Thoracic aorta (tissue), 2 donors: Measurements from ENCODE around the gene TRIP10. TPM values are rescaled to one million over a fixed set of nuclear protein-coding genes. Genes with fewer than 3 reads are reported as not detected.

Experiments used
- ATAC-seq: fragments of 150-250 bp; one replicate; pipeline ENCODE4 v1.8.0; 2017; ENCODE audit warnings: low read depth; ENCODE audit not compliant: insufficient number of reproducible peaks, low FRiP score
- DNase-seq: peaks from one replicate; pipeline ENCODE4 v3.0.0-alpha.2; 2020; ENCODE audit warnings: low spot score
- H3K27ac ChIP-seq, 2 donors: fragments of 200-600 bp; sonication (generic); 1 replicate in 1 of 2; 2 replicates in 1 of 2; pipeline ENCODE4 v1.5.1; 2016; ENCODE audit warnings: mild to moderate bottlenecking in 2 of 2, moderate library complexity in 2 of 2
- H3K27me3 ChIP-seq: fragments of 200-600 bp; sonication (generic); replicated peaks from 2 replicates; pipeline ENCODE4 v1.6.0; 2016; ENCODE audit warnings: mild to moderate bottlenecking; ENCODE audit not compliant: insufficient read depth
- H3K36me3 ChIP-seq: fragments of 200-600 bp; sonication (generic); one replicate; pipeline ENCODE4 v1.5.1; 2016
- H3K4me1 ChIP-seq, 2 donors: fragments of 200-600 bp; sonication (generic); 1 replicate in 1 of 2; 2 replicates in 1 of 2; pipeline versions ENCODE4 v1.5.1 to v1.6.0; 2016; ENCODE audit warnings: low read depth in 2 of 2, mild to moderate bottlenecking in 1 of 2; ENCODE audit not compliant: control insufficient read depth in 1 of 2
- H3K4me3 ChIP-seq: fragments of 200-600 bp; sonication (generic); 2 replicates; pipeline ENCODE4 v1.5.1; 2016; ENCODE audit warnings: mild to moderate bottlenecking
- H3K9me3 ChIP-seq: fragments of 200-600 bp; sonication (generic); 2 replicates; pipeline ENCODE4 v1.5.1; 2016
- total RNA-seq, 2 donors: library from RNA; depleted of rRNA; stranded (reverse); fragments of >200 nt; gene quantifications; one replicate each; pipeline versions ENCODE4 v1.1.0 to v1.2.3, GENCODE V29; 2016
- TF ChIP-seq, protein P1 (sequence below): fragments of 200-600 bp; sonication (generic); IDR thresholded peaks from one replicate; pipeline ENCODE4 v1.5.1; 2019; ENCODE audit warnings: antibody characterized with exemption

TRIP10 gene
- total RNA-seq, 2 donors from 2014 or later, result 98.2 to 105 TPM

DNA sequence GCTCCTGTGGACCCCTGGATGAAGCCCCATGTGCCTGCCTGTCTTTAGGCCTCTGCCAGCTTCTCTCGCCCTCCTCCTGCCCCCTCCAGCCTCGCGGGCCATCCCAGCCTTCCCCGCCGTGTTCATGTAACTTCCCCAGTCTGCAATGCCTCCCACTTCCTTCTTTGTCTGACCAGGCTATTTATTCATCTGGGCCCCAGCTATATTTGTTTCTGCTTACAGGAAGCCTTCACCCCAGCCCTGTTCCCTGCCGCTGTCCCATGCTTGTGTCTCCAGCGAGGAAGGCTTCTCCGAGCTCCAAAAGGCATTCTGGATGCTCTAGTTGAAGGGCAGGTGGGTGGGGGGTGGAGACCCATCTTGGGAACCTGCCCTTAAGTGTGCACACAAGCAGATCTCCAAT, 11.1 kb upstream of the TRIP10 start:
- Histone ChIP-seq H3K27me3 (no peaks in the 10 kb centered on the region), H3K4me3 (no peak overlapping the region), H3K36me3 (peaks cover 8% of the 10 kb centered on the region), H3K9me3 (no peaks in the 10 kb centered on the region), H3K4me1 (peaks cover 0 to under 1% of the 10 kb centered on the region in 2 donors), H3K27ac (no peak overlapping the region)
- DNase-seq, result no peak
- no peak for ATAC-seq
- TF ChIP-seq, protein P1, sequence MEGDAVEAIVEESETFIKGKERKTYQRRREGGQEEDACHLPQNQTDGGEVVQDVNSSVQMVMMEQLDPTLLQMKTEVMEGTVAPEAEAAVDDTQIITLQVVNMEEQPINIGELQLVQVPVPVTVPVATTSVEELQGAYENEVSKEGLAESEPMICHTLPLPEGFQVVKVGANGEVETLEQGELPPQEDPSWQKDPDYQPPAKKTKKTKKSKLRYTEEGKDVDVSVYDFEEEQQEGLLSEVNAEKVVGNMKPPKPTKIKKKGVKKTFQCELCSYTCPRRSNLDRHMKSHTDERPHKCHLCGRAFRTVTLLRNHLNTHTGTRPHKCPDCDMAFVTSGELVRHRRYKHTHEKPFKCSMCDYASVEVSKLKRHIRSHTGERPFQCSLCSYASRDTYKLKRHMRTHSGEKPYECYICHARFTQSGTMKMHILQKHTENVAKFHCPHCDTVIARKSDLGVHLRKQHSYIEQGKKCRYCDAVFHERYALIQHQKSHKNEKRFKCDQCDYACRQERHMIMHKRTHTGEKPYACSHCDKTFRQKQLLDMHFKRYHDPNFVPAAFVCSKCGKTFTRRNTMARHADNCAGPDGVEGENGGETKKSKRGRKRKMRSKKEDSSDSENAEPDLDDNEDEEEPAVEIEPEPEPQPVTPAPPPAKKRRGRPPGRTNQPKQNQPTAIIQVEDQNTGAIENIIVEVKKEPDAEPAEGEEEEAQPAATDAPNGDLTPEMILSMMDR, result no peak

DNA sequence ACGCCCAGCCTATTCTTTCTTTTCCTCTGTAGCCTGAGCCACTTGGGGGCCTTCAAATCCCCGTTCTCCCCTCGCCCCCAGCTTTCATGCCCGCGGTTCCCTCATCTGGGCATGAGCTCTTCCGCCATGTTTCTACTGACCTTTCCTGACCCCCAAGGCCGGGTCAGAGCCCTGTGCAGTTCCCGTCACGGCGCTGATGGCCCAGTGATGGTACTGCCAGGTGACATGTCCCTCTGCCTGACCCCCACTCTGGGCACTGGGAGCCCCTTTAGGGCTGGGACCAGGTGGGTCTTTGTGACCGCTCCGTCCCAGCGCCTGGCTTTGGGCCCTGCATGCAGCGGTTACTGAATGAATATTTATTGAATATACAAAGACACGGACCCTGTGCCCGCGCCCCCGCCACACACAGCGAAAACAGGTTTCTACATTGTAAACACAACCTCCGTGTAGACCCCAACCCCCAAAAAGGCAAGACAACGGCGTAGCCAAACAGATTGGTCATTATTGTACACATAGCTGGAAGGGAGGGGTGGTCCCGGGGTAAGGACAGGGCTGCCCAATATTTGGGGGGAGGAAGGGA, 9.8 kb upstream of the TRIP10 start:
- Histone ChIP-seq H3K4me1 (no peaks in the 10 kb centered on the region), H3K27ac (no peak overlapping the region), H3K27me3 (no peaks in the 10 kb centered on the region), H3K9me3 (no peaks in the 10 kb centered on the region), H3K36me3 (peaks cover 8% of the 10 kb centered on the region), H3K4me3 (no peak overlapping the region)
- ATAC-seq (no peak), DNase-seq (no peak)
- TF ChIP-seq, protein P1, result no peak

DNA sequence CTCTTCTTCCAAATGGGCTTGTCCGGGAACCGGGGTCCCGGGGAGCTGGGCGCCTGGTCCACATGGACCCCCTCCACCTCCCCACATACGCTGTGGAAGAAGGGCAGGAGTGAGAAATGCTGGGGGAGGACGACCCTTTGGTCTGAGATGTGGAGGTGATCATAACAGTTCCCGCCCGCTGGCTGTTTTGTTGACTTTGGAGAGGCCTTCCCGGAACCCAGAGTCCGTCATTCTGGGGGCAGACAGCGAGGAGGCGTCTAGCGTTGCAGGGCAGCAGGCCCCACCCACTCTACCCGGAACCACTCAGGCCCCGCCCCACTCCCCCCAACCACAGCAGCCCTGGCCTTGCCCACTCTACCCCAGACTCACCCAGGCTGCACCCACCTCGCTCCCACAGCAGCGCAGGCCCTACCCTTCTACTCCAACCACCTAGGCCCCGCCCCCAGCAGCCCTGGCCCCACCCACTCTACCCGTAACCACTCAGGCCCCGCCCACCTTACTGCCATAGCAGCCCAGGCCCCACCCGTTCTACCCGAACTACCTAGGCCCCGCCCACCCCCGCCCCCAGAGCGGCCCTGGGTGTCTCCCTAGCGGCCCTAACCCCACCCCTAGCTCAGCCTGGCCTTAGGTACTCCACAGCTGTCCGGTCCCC, 9.2 kb upstream of the TRIP10 start:
- no peaks in the 10 kb centered on the region for H3K9me3 ChIP-seq
- DNase-seq (no peak), ATAC-seq (no peak)
- H3K4me3 ChIP-seq, result no peak overlapping the region
- H3K27me3 ChIP-seq, result no peaks in the 10 kb centered on the region
- TF ChIP-seq, protein P1, result no peak
- H3K27ac ChIP-seq, result no peak overlapping the region
- H3K4me1 ChIP-seq, result peaks cover 0 to 4% of the 10 kb centered on the region in 2 donors
- H3K36me3 ChIP-seq, result peaks cover 11% of the 10 kb centered on the region

DNA sequence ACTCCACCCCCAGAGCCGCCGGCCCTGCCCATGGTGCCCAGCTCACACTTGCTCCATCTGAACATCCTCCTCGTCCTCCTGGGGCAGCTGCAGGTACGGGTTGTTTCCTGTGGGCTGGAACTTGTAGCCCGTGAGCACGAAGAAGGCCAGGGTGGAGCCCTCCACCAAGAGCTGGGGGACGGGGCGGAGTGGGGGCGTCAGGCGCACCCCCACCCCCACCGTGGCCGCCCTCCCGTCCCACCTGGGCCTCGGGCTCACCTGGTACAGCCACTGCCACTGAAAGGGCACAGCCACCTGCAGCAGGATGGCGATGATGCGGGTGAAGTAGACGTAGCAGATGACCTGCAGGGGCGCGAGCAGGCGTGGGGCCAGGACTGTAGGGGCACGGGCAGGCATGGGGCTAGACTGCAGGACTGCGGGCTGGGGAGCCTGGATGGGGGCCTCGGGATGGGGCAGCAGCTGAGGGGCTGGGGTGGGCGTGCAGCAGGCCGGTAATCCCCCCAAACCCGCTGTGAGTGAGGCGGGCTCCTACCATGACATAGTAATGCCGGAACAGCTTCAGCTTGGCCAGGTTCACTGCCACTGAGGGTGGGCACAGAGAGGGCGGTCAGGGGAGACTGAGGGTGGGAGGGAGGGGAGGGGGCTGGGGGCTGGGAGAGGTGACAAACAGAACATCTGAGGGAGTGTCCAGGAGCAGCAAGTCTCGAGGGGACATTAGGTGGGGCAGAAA, 8.4 kb upstream of the TRIP10 start:
- Histone ChIP-seq H3K9me3 (no peaks in the 10 kb centered on the region), H3K27ac (no peak overlapping the region), H3K36me3 (peaks cover 13% of the 10 kb centered on the region), H3K27me3 (no peaks in the 10 kb centered on the region), H3K4me1 (peaks cover 6 to 12% of the 10 kb centered on the region in 2 donors), H3K4me3 (no peak overlapping the region)
- DNase-seq (no peak), ATAC-seq (no peak)
- TF ChIP-seq, protein P1, result no peak

DNA sequence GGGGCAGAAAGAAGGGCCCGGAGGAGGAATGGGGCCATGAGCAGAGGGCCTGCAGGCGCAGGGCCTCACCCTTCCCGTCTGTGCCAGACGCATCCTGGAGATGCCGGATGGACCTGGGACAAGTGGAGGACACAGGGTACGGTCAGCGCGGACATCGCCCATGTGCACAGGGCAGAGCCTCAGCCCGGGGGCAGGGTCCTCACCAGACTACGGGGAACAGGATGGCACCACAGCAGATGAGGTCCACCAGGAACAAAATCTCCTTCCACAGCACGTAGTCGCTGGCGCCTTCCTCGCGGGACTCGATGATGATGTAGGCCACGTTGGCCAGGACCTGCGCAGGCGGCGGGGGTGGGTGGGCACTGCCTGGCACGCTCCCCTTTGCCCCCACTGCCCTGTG, 7.7 kb upstream of the TRIP10 start:
- no peak for DNase-seq
- H3K4me3 ChIP-seq, result no peak overlapping the region
- H3K4me1 ChIP-seq, result peaks cover 8 to 19% of the 10 kb centered on the region in 2 donors
- no peaks in the 10 kb centered on the region for H3K9me3 ChIP-seq
- TF ChIP-seq, protein P1, result no peak
- no peak for ATAC-seq
- no peaks in the 10 kb centered on the region for H3K27me3 ChIP-seq
- H3K36me3 ChIP-seq, result peaks cover 13% of the 10 kb centered on the region
- H3K27ac ChIP-seq, result no peak overlapping the region
